Measurements from ENCODE around the gene PPP6R3.

GRCh38 chr11:68481579-68482240 is 21.2 kb downstream of the PPP6R3 start:
- TF ChIP-seq CTCF (IDR thresholded peaks at IDR 0.05; ENCODE audit: borderline replicate concordance, extremely low read depth, low read length, poor library complexity, severe bottlenecking) (no peak), EZH2 (IDR thresholded peaks at IDR 0.05; ENCODE audit: borderline replicate concordance, low read depth, low read length, severe bottlenecking) (no peak)
